Measurements from ENCODE around the gene CRB2. TPM values are rescaled to one million over a fixed set of nuclear protein-coding genes. Genes with fewer than 3 reads are reported as not detected.

CRB2 gene
- total and polyA plus RNA-seq, 7 donors = 0.01 to 0.05 (median 0.03) TPM; not detected in 4

GRCh38 chr9:123362856-123363255 lies 6.9 kb downstream of the CRB2 start:
- WGBS, 3 donors = 90 to 95% (median 94%) methylated on average over 19 to 23 of the region's 23 CpGs
- peaks cover 0 to 7% (median 3%) of the 10 kb centered on the region in 3 donors for H3K27me3 ChIP-seq (ENCODE audit: insufficient read depth in 3 of 3, low read length in 2 of 3)

GRCh38 chr9:123364241-123364824 lies 8.3 kb downstream of the CRB2 start:
- TF ChIP-seq CTCF (IDR thresholded peaks at IDR 0.05) = no peak
- Histone ChIP-seq H3K9me3 (no peaks in the 10 kb centered on the region), H3K27me3 (ENCODE audit: insufficient read depth in 3 of 3, low read length in 2 of 3) (peaks cover 0 to 17% (median 14%) of the 10 kb centered on the region in 3 donors), H3K4me1 (no peaks in the 10 kb centered on the region), H3K27ac (no peak overlapping the region), H3K4me3 (no peak overlapping the region), H3K36me3 (ENCODE audit: insufficient read depth in 1 of 2, low read depth in 1 of 2) (no peaks in the 10 kb centered on the region)
- intact Hi-C loops (cut with DNase I) = no loop called here
- DNase-seq = no peak
- no peak for ATAC-seq
- WGBS, 3 donors = 44 to 55% (median 53%) methylated on average over 11 of the region's 11 CpGs

More at GRCh38 chr9:123362856-123363255, 6.9 kb downstream of the CRB2 start:
- ATAC-seq = no peak
- H3K4me1 ChIP-seq = no peaks in the 10 kb centered on the region
- intact Hi-C loops (cut with DNase I) = no loop called here
- no peak for TF ChIP-seq CTCF (IDR thresholded peaks at IDR 0.05)
- H3K9me3 ChIP-seq = no peaks in the 10 kb centered on the region
- no peak for DNase-seq
- no peak overlapping the region for H3K4me3 ChIP-seq
- H3K36me3 ChIP-seq (ENCODE audit: insufficient read depth in 1 of 2, low read depth in 1 of 2) = no peaks in the 10 kb centered on the region
- no peak overlapping the region for H3K27ac ChIP-seq

GRCh38 chr9:123365287-123365880 lies 9.4 kb downstream of the CRB2 start:
- WGBS, 3 donors = 83 to 85% (median 84%) methylated on average over 12 of the region's 12 CpGs
- Histone ChIP-seq H3K9me3 (no peaks in the 10 kb centered on the region), H3K4me1 (no peaks in the 10 kb centered on the region), H3K27me3 (ENCODE audit: insufficient read depth in 3 of 3, low read length in 2 of 3) (peaks cover 0 to 22% (median 15%) of the 10 kb centered on the region in 3 donors), H3K27ac (no peak overlapping the region), H3K36me3 (ENCODE audit: insufficient read depth in 1 of 2, low read depth in 1 of 2) (no peaks in the 10 kb centered on the region), H3K4me3 (no peak overlapping the region)
- ATAC-seq = no peak
- intact Hi-C loops (cut with DNase I) = no loop called here
- no peak for TF ChIP-seq CTCF (IDR thresholded peaks at IDR 0.05)
- no peak for DNase-seq

GRCh38 chr9:123365881-123366528 lies 10.0 kb downstream of the CRB2 start:
- DNase-seq = no peak
- 74 to 80% (median 77%) methylated on average over 42 to 67 of the region's 67 CpGs for WGBS, 3 donors
- intact Hi-C loops (cut with DNase I) = no loop called here
- no peaks in the 10 kb centered on the region for H3K4me1 ChIP-seq
- H3K9me3 ChIP-seq = no peaks in the 10 kb centered on the region
- H3K27me3 ChIP-seq (ENCODE audit: insufficient read depth in 3 of 3, low read length in 2 of 3) = peaks cover 0 to 28% (median 15%) of the 10 kb centered on the region in 3 donors
- no peak for ATAC-seq
- no peak overlapping the region for H3K27ac ChIP-seq
- no peak for TF ChIP-seq CTCF (IDR thresholded peaks at IDR 0.05)
- no peak overlapping the region for H3K4me3 ChIP-seq
- no peaks in the 10 kb centered on the region for H3K36me3 ChIP-seq (ENCODE audit: insufficient read depth in 1 of 2, low read depth in 1 of 2)

All from psoas muscle (tissue), 8 donors.